ENCODE results near the gene CNOT8.
"Not testable (repeated sequence)": the region's sequence is repeated elsewhere in the genome, so short reads cannot be mapped to it uniquely, and the experiment has no call there.

The CNOT8 gene

DNA sequence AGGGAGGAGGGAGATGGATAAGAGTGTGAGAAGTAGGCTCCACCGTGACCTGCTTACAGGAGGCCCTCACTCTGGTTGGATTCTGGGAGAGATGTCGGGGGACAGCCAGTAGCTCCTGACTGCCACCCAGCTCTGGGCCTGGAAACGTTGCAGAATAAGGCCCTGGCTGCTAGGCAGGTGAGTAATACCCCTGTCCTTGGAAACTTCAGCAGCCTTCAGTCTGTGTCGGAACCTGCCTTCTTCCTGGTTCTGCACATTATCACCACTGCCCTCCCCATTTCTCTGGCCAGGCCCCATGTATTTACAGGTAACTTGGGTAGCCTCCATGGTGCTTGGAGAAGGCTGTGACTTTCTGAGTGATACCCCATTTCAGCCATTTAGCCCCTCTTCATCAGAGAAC, 34.8 kb upstream of the CNOT8 start:
- DNase-seq (ENCODE audit: low read depth) = no peak
- H3K4me3 ChIP-seq (ENCODE audit: low read length) = no peak overlapping the region
- TF ChIP-seq, protein P1, sequence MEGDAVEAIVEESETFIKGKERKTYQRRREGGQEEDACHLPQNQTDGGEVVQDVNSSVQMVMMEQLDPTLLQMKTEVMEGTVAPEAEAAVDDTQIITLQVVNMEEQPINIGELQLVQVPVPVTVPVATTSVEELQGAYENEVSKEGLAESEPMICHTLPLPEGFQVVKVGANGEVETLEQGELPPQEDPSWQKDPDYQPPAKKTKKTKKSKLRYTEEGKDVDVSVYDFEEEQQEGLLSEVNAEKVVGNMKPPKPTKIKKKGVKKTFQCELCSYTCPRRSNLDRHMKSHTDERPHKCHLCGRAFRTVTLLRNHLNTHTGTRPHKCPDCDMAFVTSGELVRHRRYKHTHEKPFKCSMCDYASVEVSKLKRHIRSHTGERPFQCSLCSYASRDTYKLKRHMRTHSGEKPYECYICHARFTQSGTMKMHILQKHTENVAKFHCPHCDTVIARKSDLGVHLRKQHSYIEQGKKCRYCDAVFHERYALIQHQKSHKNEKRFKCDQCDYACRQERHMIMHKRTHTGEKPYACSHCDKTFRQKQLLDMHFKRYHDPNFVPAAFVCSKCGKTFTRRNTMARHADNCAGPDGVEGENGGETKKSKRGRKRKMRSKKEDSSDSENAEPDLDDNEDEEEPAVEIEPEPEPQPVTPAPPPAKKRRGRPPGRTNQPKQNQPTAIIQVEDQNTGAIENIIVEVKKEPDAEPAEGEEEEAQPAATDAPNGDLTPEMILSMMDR (conservative IDR thresholded peaks at IDR 0.05; ENCODE audit: low read length) = no peak

DNA sequence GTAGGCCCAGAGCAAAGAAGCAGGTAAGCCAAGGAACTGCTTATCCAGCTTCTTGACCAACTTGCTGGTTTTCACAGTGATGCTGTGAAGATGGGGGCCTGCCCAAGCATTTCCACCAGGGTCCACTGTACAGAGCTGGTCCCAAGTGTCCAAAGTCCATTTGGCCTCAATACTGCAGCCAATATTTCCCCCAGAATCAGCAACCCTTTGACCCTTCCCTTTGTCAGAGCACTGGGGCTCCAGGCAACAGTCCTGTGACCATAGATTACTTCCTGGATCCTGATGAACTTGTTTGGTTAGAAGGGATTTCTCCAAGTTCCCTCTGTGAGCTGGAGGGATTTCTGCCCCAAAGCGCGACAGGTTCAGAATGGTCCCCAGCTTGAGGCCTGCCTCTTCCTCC, 34.4 kb upstream of the CNOT8 start:
- DNase-seq (ENCODE audit: low read depth) = no peak
- TF ChIP-seq, protein P1 (conservative IDR thresholded peaks at IDR 0.05; ENCODE audit: low read length) = no peak
- H3K4me3 ChIP-seq (ENCODE audit: low read length) = no peak overlapping the region

DNA sequence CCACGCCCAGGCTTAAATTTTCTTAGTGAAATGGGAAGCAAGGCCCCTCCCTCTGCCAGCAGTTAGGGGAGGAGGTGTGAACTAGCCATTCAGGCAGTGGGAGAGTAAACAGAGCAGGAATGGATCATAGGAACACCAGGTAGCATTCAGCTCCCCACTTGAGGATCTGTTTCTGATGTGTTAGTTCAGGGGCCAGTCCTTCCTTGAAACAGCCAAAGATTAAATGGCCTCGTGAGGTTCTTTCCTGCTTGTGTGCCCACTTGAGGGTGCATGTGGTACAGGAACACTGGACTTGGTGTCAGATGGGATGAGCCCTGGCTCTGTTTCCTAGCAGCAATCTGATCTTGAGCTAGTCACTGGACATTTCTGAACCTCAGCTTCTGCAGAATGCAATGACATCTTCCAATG, 29.2 kb upstream of the CNOT8 start:
- TF ChIP-seq, protein P1 (conservative IDR thresholded peaks at IDR 0.05; ENCODE audit: low read length) = no peak
- H3K4me3 ChIP-seq (ENCODE audit: low read length) = no peak overlapping the region
- DNase-seq (ENCODE audit: low read depth) = no peak

DNA sequence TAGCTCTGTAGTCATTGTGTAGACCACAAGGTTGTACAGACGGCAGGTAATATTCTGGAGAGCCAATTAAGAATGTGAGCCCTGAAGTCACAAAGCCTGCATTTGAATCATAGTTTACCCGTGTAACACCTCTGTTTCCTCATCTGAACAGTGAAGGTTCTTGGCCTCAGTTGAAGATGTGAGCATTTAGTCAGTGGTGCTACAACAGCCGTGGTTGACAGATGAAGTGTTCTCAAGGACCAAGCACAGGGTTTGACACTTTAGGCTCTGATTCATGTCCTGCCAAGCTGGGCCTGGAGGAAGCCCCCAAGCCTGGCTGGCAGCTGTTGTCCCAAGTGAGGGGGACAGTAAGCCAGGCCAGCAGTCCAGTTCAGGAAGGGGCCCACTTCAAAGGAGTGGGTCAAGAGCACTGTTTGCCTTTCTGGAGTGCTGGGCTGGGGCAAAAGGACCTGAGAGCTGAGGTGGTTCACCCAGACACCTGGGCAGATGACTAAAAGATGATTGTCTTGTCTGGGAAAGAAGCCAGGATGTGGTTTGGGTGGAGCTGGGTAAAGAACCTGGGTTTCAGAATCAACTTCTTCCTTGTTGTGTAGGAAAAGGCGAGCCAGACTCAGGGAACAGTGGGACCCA, 28.7 kb upstream of the CNOT8 start:
- H3K4me3 ChIP-seq (ENCODE audit: low read length) = no peak overlapping the region
- TF ChIP-seq, protein P1 (conservative IDR thresholded peaks at IDR 0.05; ENCODE audit: low read length) = no peak
- no peak for DNase-seq (ENCODE audit: low read depth)

DNA sequence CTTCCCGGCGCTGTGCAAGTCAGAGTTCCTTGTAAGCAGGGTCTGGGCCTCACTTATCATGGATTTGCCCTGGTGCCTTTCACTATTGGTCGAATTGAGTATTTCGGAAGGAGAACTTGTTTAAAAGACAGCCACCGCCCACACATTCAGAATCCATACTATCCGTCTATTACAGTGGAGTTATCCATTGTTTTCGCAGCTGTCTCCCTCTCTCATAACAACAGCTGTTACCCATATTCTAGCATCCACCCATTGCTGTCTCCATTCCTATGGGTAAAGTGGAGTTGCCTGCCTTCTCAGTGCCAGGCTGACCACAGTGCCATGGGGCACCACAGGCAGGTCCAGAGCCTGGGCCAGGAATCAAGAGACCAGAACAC, 28.2 kb upstream of the CNOT8 start:
- no peak for DNase-seq (ENCODE audit: low read depth)
- TF ChIP-seq, protein P1 (conservative IDR thresholded peaks at IDR 0.05; ENCODE audit: low read length) = no peak
- no peak overlapping the region for H3K4me3 ChIP-seq (ENCODE audit: low read length)

DNA sequence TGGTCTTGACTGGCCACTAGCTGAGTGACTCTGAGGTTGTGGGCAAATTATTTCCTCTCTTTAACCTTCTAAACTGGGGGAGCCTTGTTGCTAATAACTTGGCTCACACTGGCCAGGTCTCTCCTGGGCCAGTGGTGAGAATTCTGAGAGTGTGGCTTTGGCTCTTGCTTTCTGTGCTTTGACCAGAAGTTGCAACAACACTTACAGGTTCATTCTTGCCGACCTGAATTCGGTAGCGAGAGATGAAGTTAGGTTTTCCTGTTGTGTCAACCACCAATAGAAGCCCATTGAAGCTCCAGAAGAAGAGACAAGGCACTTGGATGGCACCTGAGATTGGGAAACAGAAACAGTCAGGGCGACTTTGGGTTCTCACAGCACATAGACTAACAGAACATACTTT, 27.8 kb upstream of the CNOT8 start:
- no peak for DNase-seq (ENCODE audit: low read depth)
- no peak overlapping the region for H3K4me3 ChIP-seq (ENCODE audit: low read length)
- TF ChIP-seq, protein P1 (conservative IDR thresholded peaks at IDR 0.05; ENCODE audit: low read length) = no peak

DNA sequence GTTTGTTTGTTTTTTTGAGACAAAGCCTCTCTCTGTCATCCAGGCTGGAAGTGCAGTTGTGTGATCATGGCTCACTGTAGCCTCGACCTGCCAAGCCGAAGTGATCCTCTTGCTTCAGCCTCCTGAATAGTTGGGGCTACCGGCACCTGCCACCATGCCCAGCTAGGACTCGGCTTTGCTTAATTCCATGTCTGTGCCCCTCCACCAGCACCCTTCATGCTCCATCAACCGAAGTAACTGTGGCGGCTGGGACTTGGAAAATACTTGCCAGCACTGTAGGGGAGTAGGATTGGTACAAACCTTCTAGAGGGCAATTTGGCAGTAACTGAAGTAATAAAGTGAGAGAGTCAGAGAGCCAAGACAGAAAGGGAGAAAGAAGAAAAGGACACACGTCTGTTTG, 27.0 kb upstream of the CNOT8 start:
- TF ChIP-seq, protein P1 (conservative IDR thresholded peaks at IDR 0.05; ENCODE audit: low read length) = no peak
- DNase-seq (ENCODE audit: low read depth) = no peak
- no peak overlapping the region for H3K4me3 ChIP-seq (ENCODE audit: low read length)

DNA sequence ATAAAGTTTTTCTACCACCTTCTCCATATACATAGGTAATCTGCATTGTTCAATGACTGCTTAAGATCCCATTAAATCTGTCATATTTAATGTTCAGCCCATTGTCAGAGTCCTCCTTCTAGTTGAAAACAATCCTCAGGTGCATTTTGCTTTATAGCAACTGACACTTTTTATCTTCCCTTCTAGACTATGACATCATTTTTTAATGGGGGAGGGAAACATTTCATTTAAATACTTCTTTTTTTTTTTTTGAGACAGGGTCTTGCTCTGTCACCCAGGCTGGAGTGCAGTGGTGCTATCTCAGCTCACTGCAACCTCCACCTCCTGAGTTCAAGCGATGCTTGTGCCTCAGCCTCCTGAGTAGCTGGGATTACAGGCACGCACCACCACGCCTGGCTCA, 25.6 kb upstream of the CNOT8 start:
- not testable (repeated sequence) for H3K4me3 ChIP-seq (ENCODE audit: low read length); DNase-seq (ENCODE audit: low read depth)
